ENCODE data around the gene TULP4. TPM values are rescaled to one million over a fixed set of nuclear protein-coding genes. Genes with fewer than 3 reads are reported as not detected.

Gene TULP4
- polyA plus RNA-seq, 1 experiment: 8.0 TPM

- TF ChIP-seq CTCF (IDR thresholded peaks at IDR 0.05; ENCODE audit: insufficient read depth, low read depth, low read length): no peak
- POLR2A ChIA-PET: interaction anchor here (0.6 kb wide), 1 partner anchor 389 kb away, joined by 5 read pairs; no protein-coding TSS in a partner anchor
- peaks cover 2% of the 10 kb centered on the region; the same call in 1 of the 2 replicates for H3K27me3 ChIP-seq (ENCODE audit: control insufficient read depth, insufficient read depth, low read length)
- no peak for DNase-seq (ENCODE audit: low read depth)
- H3K4me3 ChIP-seq (ENCODE audit: low read depth, low read length): peak overlapping the region; percentile 89
- CTCF ChIA-PET: interaction anchor here (1.0 to 1.2 kb wide), 2 partner anchors 9 to 45 kb away, joined by 3 to 4 read pairs; no protein-coding TSS in a partner anchor
- H3K36me3 ChIP-seq (ENCODE audit: control insufficient read depth, insufficient read depth, low read length): no peaks in the 10 kb centered on the region; the same call in 1 of the 2 replicates
Measured at GRCh38 chr6:158559338-158559894, 247.2 kb downstream of the TULP4 start.

- peak; percentile 11; the same call in 1 of the 2 replicates for TF ChIP-seq CTCF (IDR thresholded peaks at IDR 0.05; ENCODE audit: insufficient read depth, low read depth, low read length)
- peak within 1 kb of the TSS; percentile 89 for H3K4me3 ChIP-seq (ENCODE audit: low read depth, low read length)
- POLR2A ChIA-PET: interaction anchor here (0.6 kb wide), 2 partner anchors 390 to 584 kb away, joined by 3 to 5 read pairs; no protein-coding TSS in a partner anchor
- peaks cover 2% of the 10 kb centered on the region; the same call in 1 of the 2 replicates for H3K27me3 ChIP-seq (ENCODE audit: control insufficient read depth, insufficient read depth, low read length)
- CTCF ChIA-PET: interaction anchor here (1.2 kb wide), 1 partner anchor 10 kb away, joined by 4 read pairs; no protein-coding TSS in a partner anchor
- H3K36me3 ChIP-seq (ENCODE audit: control insufficient read depth, insufficient read depth, low read length): no peaks in the 10 kb centered on the region; the same call in 1 of the 2 replicates
- no peak for DNase-seq (ENCODE audit: low read depth)
Measured at GRCh38 chr6:158559895-158560835, 247.9 kb downstream of the TULP4 start, which contains the start of gene TMEM181. TMEM181 (plus strand) TSS chr6:158560091; CDS start chr6:158560225, 134 bp downstream.

GRCh38 chr6:158560836-158561320 lies 248.6 kb downstream of the TULP4 start:
- Histone ChIP-seq H3K36me3 (ENCODE audit: control insufficient read depth, insufficient read depth, low read length) (no peaks in the 10 kb centered on the region; the same call in 1 of the 2 replicates), H3K27me3 (ENCODE audit: control insufficient read depth, insufficient read depth, low read length) (peaks cover 2% of the 10 kb centered on the region; the same call in 1 of the 2 replicates), H3K4me3 (ENCODE audit: low read depth, low read length) (peak overlapping the region; percentile 89)
- CTCF ChIA-PET: interaction anchor here (1.0 kb wide), 1 partner anchor 340 kb away, joined by 4 read pairs; no protein-coding TSS in a partner anchor
- DNase-seq (ENCODE audit: low read depth): no peak
- POLR2A ChIA-PET: interaction anchor here (0.6 kb wide), 1 partner anchor 585 kb away, joined by 3 read pairs; no protein-coding TSS in a partner anchor
- TF ChIP-seq CTCF (IDR thresholded peaks at IDR 0.05; ENCODE audit: insufficient read depth, low read depth, low read length): no peak

Small RNA genes lying within 50 kb of the gene (small RNA-seq; reads per million reads assigned to genes)
- not detected for gene RN7SL173P (ENCODE audit: insufficient read length, low read depth, low replicate concordance)

Other genes starting within 250 kb of the TULP4 start
- gene SERAC1, start 144.2 kb upstream of the TULP4 start, polyA plus RNA-seq (2011; rRNA removed): 6.1 and 10.9 TPM in 2 replicates
- gene GTF2H5, start 144.1 kb upstream of the TULP4 start, polyA plus RNA-seq (2011; rRNA removed): 4.9 and 15.4 TPM in 2 replicates
- gene TMEM181, start 247.6 kb downstream of the TULP4 start, polyA plus RNA-seq (2011; rRNA removed): 20.6 and 30.6 TPM in 2 replicates

All from BJ (cell line).